Thoracic aorta (tissue), 2 donors: ENCODE data around the gene ENOX1. TPM values are rescaled to one million over a fixed set of nuclear protein-coding genes. Genes with fewer than 3 reads are reported as not detected.
A peak's percentile ranks its signal among the peaks of the same experiment; 100 is the strongest.

ENCODE experiments used
- ATAC-seq: fragments of 150-250 bp; one replicate; pipeline ENCODE4 v1.8.0; 2017; ENCODE audit warnings: low read depth; ENCODE audit not compliant: insufficient number of reproducible peaks, low FRiP score
- DNase-seq: peaks from one replicate; pipeline ENCODE4 v3.0.0-alpha.2; 2020; ENCODE audit warnings: low spot score
- H3K27ac ChIP-seq, 2 donors: fragments of 200-600 bp; sonication (generic); 1 replicate in 1 of 2; 2 replicates in 1 of 2; pipeline ENCODE4 v1.5.1; 2016; ENCODE audit warnings: mild to moderate bottlenecking in 2 of 2, moderate library complexity in 2 of 2
- H3K27me3 ChIP-seq: fragments of 200-600 bp; sonication (generic); replicated peaks from 2 replicates; pipeline ENCODE4 v1.6.0; 2016; ENCODE audit warnings: mild to moderate bottlenecking; ENCODE audit not compliant: insufficient read depth
- H3K36me3 ChIP-seq: fragments of 200-600 bp; sonication (generic); one replicate; pipeline ENCODE4 v1.5.1; 2016
- H3K4me1 ChIP-seq, 2 donors: fragments of 200-600 bp; sonication (generic); 1 replicate in 1 of 2; 2 replicates in 1 of 2; pipeline versions ENCODE4 v1.5.1 to v1.6.0; 2016; ENCODE audit warnings: low read depth in 2 of 2, mild to moderate bottlenecking in 1 of 2; ENCODE audit not compliant: control insufficient read depth in 1 of 2
- H3K4me3 ChIP-seq: fragments of 200-600 bp; sonication (generic); 2 replicates; pipeline ENCODE4 v1.5.1; 2016; ENCODE audit warnings: mild to moderate bottlenecking
- H3K9me3 ChIP-seq: fragments of 200-600 bp; sonication (generic); 2 replicates; pipeline ENCODE4 v1.5.1; 2016
- CTCF ChIP-seq: fragments of 200-600 bp; sonication (generic); IDR thresholded peaks from one replicate; pipeline ENCODE4 v1.5.1; 2019; ENCODE audit warnings: antibody characterized with exemption
- total RNA-seq, 2 donors: library from RNA; depleted of rRNA; stranded (reverse); fragments of >200 nt; gene quantifications; one replicate each; pipeline versions ENCODE4 v1.1.0 to v1.2.3, GENCODE V29; 2016

ENOX1 gene
- total RNA-seq, 2 donors from 2014 or later = 0.41 to 2.3 TPM

- Histone ChIP-seq H3K9me3 (no peaks in the 10 kb centered on the region), H3K4me3 (peak overlapping the region; percentile 83), H3K36me3 (no peaks in the 10 kb centered on the region), H3K27ac (no peak overlapping the region), H3K4me1 (peaks cover 3 to 17% of the 10 kb centered on the region in 2 donors), H3K27me3 (no peaks in the 10 kb centered on the region)
- no peak for TF ChIP-seq CTCF
- ATAC-seq (no peak), DNase-seq (no peak)
Measured at GRCh38 chr13:43786472-43786765, 353 bp downstream of the ENOX1 start.

GRCh38 chr13:43785650-43786471 is 911 bp downstream of the ENOX1 start:
- Histone ChIP-seq H3K9me3 (no peaks in the 10 kb centered on the region), H3K4me1 (peaks cover 3 to 17% of the 10 kb centered on the region in 2 donors), H3K4me3 (peak overlapping the region; percentile 83), H3K27me3 (no peaks in the 10 kb centered on the region), H3K27ac (no peak overlapping the region), H3K36me3 (no peaks in the 10 kb centered on the region)
- ATAC-seq = peak; percentile 49
- DNase-seq = peak; percentile 33
- TF ChIP-seq CTCF = no peak

- Histone ChIP-seq H3K27me3 (no peaks in the 10 kb centered on the region), H3K27ac (no peak overlapping the region), H3K9me3 (no peaks in the 10 kb centered on the region), H3K4me1 (peaks cover 3 to 17% of the 10 kb centered on the region in 2 donors), H3K4me3 (peak overlapping the region; percentile 83), H3K36me3 (no peaks in the 10 kb centered on the region)
- peak; percentile 38 for ATAC-seq
- no peak for TF ChIP-seq CTCF
- DNase-seq = no peak
Measured at GRCh38 chr13:43785261-43785649, 1.5 kb downstream of the ENOX1 start.

GRCh38 chr13:43784496-43784895 is 2.3 kb downstream of the ENOX1 start:
- no peak for TF ChIP-seq CTCF
- no peaks in the 10 kb centered on the region for H3K27me3 ChIP-seq
- H3K36me3 ChIP-seq = no peaks in the 10 kb centered on the region
- peaks cover 3 to 17% of the 10 kb centered on the region in 2 donors for H3K4me1 ChIP-seq
- DNase-seq = no peak
- H3K9me3 ChIP-seq = no peaks in the 10 kb centered on the region
- ATAC-seq = no peak
- H3K4me3 ChIP-seq = no peak overlapping the region
- H3K27ac ChIP-seq = no peak overlapping the region

GRCh38 chr13:43783820-43784219 is 3.0 kb downstream of the ENOX1 start:
- ATAC-seq (no peak), DNase-seq (no peak)
- Histone ChIP-seq H3K4me1 (peaks cover 3 to 17% of the 10 kb centered on the region in 2 donors), H3K4me3 (no peak overlapping the region), H3K36me3 (no peaks in the 10 kb centered on the region), H3K27me3 (no peaks in the 10 kb centered on the region), H3K27ac (no peak overlapping the region), H3K9me3 (no peaks in the 10 kb centered on the region)
- no peak for TF ChIP-seq CTCF
